ENCODE measurements around the gene IL1B.

- no peak for TF ChIP-seq CTCF (IDR thresholded peaks at IDR 0.05)
- TF ChIP-seq POLR2A (IDR thresholded peaks at IDR 0.05; ENCODE audit: low read depth): no peak
- TF ChIP-seq EP300 (IDR thresholded peaks at IDR 0.05): no peak
Observed at GRCh38 chr2:112803691-112804521, 32.7 kb downstream of the IL1B start.

All from esophagus muscularis mucosa (tissue), 4 donors.